ENCODE data around the gene CNDP2.
"Not testable (repeated sequence)": the region's sequence is repeated elsewhere in the genome, so short reads cannot be mapped to it uniquely, and the experiment has no call there.

- not testable (repeated sequence) for TF ChIP-seq EZH2phosphoT487 (IDR thresholded peaks at IDR 0.05; ENCODE audit: insufficient read depth, low read depth); EZH2 (IDR thresholded peaks at IDR 0.05; ENCODE audit: insufficient read depth, poor library complexity, severe bottlenecking)
Measured at GRCh38 chr18:74565164-74565563, 69.0 kb downstream of the CNDP2 start.
